Aorta (tissue), 5 donors: Measurements from ENCODE around the gene PLN. TPM values are rescaled to one million over a fixed set of nuclear protein-coding genes. Genes with fewer than 3 reads are reported as not detected.

Source experiments
- ATAC-seq: fragments of 200-7000 bp; cut with Tn5 transposase; one replicate; pipeline ENCODE4 v1.9.1; 2022; ENCODE audit warnings: moderate library complexity; ENCODE audit not compliant: low FRiP score
- DNase-seq, 2 donors: peaks; one replicate each; pipeline ENCODE4 v3.0.0-alpha.2; 2020
- H3K27ac ChIP-seq, 2 donors: one replicate each; pipeline ENCODE4 v1.5.1; 2013; ENCODE audit warnings: low read length in 2 of 2, mild to moderate bottlenecking in 2 of 2, moderate library complexity in 2 of 2, control low read depth in 1 of 2, inconsistent platforms in 1 of 2, low read depth in 1 of 2
- H3K27me3 ChIP-seq, 2 donors: one replicate each; pipeline ENCODE4 v1.6.1; 2013; ENCODE audit warnings: control low read depth in 1 of 2, low read length in 1 of 2, mild to moderate bottlenecking in 1 of 2, moderate library complexity in 1 of 2; ENCODE audit not compliant: insufficient read depth in 2 of 2, control insufficient read depth in 1 of 2
- H3K36me3 ChIP-seq, 2 donors: one replicate each; pipeline ENCODE4 v1.6.1; 2013; ENCODE audit warnings: control low read depth in 1 of 2, low read length in 1 of 2, mild to moderate bottlenecking in 1 of 2; ENCODE audit not compliant: insufficient read depth in 2 of 2, control insufficient read depth in 1 of 2
- H3K4me1 ChIP-seq, 2 donors: one replicate each; pipeline ENCODE4 v1.6.1; 2013; ENCODE audit warnings: low read length in 2 of 2, control low read depth in 1 of 2, mild to moderate bottlenecking in 1 of 2, moderate library complexity in 1 of 2; ENCODE audit not compliant: insufficient read depth in 2 of 2, control insufficient read depth in 1 of 2
- H3K4me3 ChIP-seq, 2 donors: one replicate each; pipeline ENCODE4 v1.5.1; 2013; ENCODE audit warnings: low read length in 2 of 2, control low read depth in 1 of 2, mild to moderate bottlenecking in 1 of 2
- H3K9me3 ChIP-seq: one replicate; pipeline ENCODE4 v1.6.1; 2013; ENCODE audit warnings: mild to moderate bottlenecking, low read length; ENCODE audit not compliant: control insufficient read depth
- WGBS, 2 donors: extraction: QIAGEN DNeasy Blood & Tissue Kit; methylation state at CpG; one replicate each; pipeline ENCODE4 v1.1.7; 2013; 5-methylcytosine and 5-hydroxymethylcytosine counted together
- intact Hi-C, 2 donors: fragments of 100-400 bp; cut with DNase I; formaldehyde crosslinking; loops; one replicate each; pipeline versions ENCODE4 v1.14.2 to v1.15.0; 2022
- polyA plus RNA-seq, 2 donors: library from polyadenylated mRNA; stranded (reverse); fragments of 200-250 nt; gene quantifications; one replicate each; pipeline ENCODE4 v1.2.3, GENCODE V29; 2013
- total RNA-seq, 2 donors: library from RNA; stranded (reverse); fragmentation: NEBNext Ultra II Directional; extraction: Animal tissue kit (Norgen Biotek cat#: 25700); gene quantifications; one replicate each; pipeline ENCODE4 v1.2.1, GENCODE V29; 2021
- donor health status: healthy with polysubstance abuse.
- donor health status: Bipolar disorder and iron deficiency.
- donor health status: DM: no; HTN: no; CAD: no.
- donor health status: DM: no; HTN: no; CAD: no.
- donor health status: DM: yes; HTN: yes; CAD: no.

Gene PLN
- total and polyA plus RNA-seq, 4 donors: 232 to 955 (median 563) TPM

DNA sequence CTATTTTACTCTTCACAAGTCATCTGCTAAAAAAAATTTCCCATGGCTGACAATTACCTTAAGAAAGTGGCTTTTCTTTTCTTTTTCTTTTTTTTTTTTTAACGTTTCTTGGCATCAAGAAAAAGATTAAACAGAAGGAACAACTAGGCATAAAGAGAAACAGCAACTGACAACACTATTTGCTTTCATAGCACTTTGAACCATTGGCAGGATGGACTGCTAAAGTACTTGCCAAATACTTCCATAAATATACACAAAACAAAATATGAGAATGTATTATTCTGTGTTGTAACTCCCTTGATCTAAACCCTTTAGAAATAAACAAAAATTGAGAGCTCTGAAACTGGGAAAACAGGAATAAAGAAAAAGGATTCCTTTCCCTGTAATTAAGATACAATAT is 20.0 kb upstream of the PLN start:
- Histone ChIP-seq H3K27me3 (no peaks in the 10 kb centered on the region), H3K27ac (no peak overlapping the region), H3K4me3 (no peak overlapping the region), H3K9me3 (no peaks in the 10 kb centered on the region), H3K36me3 (no peaks in the 10 kb centered on the region), H3K4me1 (peaks cover 0 to 2% of the 10 kb centered on the region in 2 donors)
- intact Hi-C loops: no loop called here
- ATAC-seq: no peak
- no peak for DNase-seq
- WGBS, 2 donors: 5% methylated on average over 1 of the region's 1 CpG

- no peak overlapping the region for H3K4me3 ChIP-seq
- peak overlapping the region in 1 of 2 donors; percentile 1 for H3K27ac ChIP-seq
- no peaks in the 10 kb centered on the region for H3K9me3 ChIP-seq
- H3K27me3 ChIP-seq: no peaks in the 10 kb centered on the region
- H3K4me1 ChIP-seq: peaks cover 0 to 2% of the 10 kb centered on the region in 2 donors
- intact Hi-C loops: no loop called here
- DNase-seq (no peak), ATAC-seq (no peak)
- no peaks in the 10 kb centered on the region for H3K36me3 ChIP-seq
- 30 to 33% methylated on average over 2 of the region's 2 CpGs for WGBS, 2 donors
These were observed 18.3 kb upstream of the PLN start for GRCh38 chr6:118529756-118530155.

- intact Hi-C loops: no loop called here
- WGBS, 2 donors: 97 to 100% methylated on average over 2 of the region's 2 CpGs
- Histone ChIP-seq H3K36me3 (no peaks in the 10 kb centered on the region), H3K9me3 (no peaks in the 10 kb centered on the region), H3K27me3 (no peaks in the 10 kb centered on the region), H3K27ac (no peak overlapping the region), H3K4me1 (no peaks in the 10 kb centered on the region), H3K4me3 (no peak overlapping the region)
- no peak for DNase-seq
- ATAC-seq: no peak
These were observed 17.2 kb upstream of the PLN start for GRCh38 chr6:118530942-118531341.

DNA sequence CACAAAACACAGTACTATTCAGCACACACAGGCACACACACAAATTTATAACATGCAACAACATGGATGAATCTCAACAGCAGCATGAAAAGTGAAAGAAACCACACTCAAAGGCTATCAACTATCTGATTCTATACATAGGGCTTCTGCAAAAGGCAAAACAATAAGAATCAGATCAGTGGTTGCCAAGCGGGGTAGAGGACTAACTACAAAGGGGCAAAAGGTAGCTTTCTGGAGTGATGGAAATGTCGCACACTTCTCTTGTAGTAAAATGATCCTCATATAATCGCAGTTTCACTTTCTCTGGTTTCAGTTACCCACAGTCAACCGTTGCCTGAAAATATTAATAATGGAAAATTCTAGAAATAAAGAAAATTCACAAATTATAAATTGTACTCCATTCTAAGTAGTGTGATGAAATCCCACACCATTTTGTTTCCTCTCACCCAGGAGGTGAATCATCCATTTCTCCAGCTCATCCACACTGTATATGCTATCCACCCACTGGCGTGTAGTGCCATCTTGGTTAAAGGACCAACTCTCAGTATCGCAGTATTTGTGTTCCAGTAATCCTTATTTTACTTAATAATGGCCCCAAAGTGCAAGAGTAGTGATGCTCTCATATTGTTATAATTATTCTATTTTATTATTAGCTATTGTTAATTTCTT is 12.8 kb upstream of the PLN start:
- Histone ChIP-seq H3K27ac (no peak overlapping the region), H3K4me1 (peaks cover 0 to 3% of the 10 kb centered on the region in 2 donors), H3K27me3 (no peaks in the 10 kb centered on the region), H3K36me3 (no peaks in the 10 kb centered on the region), H3K9me3 (no peaks in the 10 kb centered on the region), H3K4me3 (no peak overlapping the region)
- DNase-seq (no peak), ATAC-seq (no peak)
- intact Hi-C loops: no loop called here
- WGBS, 2 donors: 90 to 97% methylated on average over 6 of the region's 6 CpGs

DNA sequence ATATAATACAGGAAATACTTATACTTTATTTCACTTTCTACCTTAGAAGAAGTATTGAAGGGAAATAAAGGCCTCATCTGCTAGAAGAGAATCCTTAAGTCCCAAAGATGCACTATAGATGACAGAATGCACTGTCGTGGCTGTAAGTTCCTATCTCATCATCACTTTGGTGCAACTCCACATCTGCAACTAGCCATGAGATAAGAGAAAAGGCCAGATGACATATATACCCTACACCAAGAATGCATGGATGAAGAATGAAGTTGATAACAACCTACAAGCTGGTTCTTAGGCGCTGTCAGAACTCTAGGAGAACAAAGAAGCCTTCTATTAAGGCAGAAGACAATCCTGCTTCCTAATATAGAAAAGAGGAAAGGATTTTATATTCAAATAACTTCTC is 11.6 kb upstream of the PLN start:
- DNase-seq (no peak), ATAC-seq (no peak)
- 87 to 88% methylated on average over 2 of the region's 2 CpGs for WGBS, 2 donors
- intact Hi-C loops: no loop called here
- peaks cover 0 to 6% of the 10 kb centered on the region in 2 donors for H3K4me1 ChIP-seq
- no peaks in the 10 kb centered on the region for H3K27me3 ChIP-seq
- H3K27ac ChIP-seq: no peak overlapping the region
- no peaks in the 10 kb centered on the region for H3K36me3 ChIP-seq
- no peak overlapping the region for H3K4me3 ChIP-seq
- no peaks in the 10 kb centered on the region for H3K9me3 ChIP-seq

DNA sequence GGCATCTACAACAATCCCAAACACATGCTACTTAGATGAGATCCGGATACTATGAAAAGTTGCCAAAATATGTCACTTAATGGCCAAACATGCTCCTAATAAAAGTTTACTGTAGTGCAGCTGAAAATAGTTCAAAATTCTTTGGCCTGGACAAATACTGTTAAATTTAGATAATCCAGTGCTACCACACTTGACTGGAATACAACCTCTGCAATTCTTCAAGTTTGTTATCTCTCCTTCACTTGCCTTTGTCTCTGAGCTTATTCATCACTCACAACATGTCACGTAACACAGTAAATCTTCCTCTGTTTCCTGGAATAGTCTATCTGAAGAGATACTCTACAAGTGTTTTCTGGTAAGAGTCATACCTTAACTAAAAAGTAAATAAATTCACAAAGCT is 10.5 kb upstream of the PLN start:
- H3K27me3 ChIP-seq: no peaks in the 10 kb centered on the region
- no peak overlapping the region for H3K4me3 ChIP-seq
- no peak for DNase-seq
- peaks cover 0 to 6% of the 10 kb centered on the region in 2 donors for H3K4me1 ChIP-seq
- H3K36me3 ChIP-seq: no peaks in the 10 kb centered on the region
- 1 to 8% methylated on average over 2 of the region's 2 CpGs for WGBS, 2 donors
- no peaks in the 10 kb centered on the region for H3K9me3 ChIP-seq
- intact Hi-C loops: no loop called here
- no peak overlapping the region for H3K27ac ChIP-seq
- ATAC-seq: no peak

DNA sequence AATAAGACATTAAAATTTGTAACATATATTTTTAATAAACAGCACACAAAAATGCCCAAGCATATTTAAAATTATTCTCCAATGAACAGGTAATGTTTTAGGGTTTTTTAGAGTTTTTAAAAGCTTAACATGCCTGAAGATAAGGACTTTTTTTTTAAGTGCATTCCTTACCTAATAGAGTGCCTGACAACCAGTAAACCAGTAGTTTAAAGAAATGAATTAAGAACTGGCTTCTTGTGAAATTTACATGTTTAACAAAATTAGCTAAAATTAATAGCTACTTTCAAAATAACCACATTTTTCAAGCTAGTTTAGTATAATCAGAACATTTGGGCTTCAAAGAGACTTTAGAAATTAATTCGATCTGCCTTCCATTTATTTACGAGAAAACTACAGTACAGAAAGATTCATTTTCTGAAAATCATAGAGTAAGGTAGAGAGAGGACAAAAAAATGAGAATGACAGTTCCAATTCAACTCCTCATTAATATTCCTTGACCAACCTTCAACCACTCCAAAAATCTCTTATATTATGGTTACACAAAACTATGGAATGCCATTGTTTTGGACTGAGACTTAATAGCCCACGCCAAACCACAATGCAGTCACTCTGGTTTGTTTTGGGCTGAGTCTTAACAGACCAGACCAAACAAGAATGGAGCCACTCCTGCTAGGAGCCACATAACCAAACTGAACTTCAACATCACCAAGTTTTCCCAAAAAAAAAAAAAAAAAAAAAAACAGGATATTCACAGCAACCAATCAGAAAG is 5.7 kb upstream of the PLN start:
- Histone ChIP-seq H3K27ac (peak overlapping the region in 1 of 2 donors; percentile 48), H3K36me3 (no peaks in the 10 kb centered on the region), H3K4me3 (no peak overlapping the region), H3K27me3 (no peaks in the 10 kb centered on the region), H3K9me3 (no peaks in the 10 kb centered on the region), H3K4me1 (peaks cover 0 to 3% of the 10 kb centered on the region in 2 donors)
- 59 to 93% methylated on average over 3 of the region's 3 CpGs for WGBS, 2 donors
- intact Hi-C loops: no loop called here
- no peak for ATAC-seq
- no peak for DNase-seq

DNA sequence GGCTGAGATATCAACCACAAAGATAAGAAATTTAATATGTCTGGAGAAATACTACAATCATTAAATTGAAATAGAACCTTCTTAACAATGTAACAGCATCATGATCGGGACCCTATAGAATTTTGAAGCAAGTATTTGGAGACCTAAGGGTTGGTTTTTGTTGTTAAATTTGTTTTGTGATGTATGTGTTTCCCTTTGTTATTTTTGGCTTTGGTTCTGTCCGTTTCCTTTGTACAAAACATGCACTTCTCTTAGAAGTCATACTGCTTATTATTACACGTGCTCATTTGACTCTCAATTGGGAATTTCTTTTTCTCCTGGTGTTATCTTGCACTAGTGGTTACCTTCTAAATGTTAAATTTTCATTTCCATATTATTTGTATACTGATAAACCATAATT is 4.0 kb upstream of the PLN start:
- Histone ChIP-seq H3K27ac (no peak overlapping the region), H3K27me3 (no peaks in the 10 kb centered on the region), H3K4me1 (peaks cover 0 to 3% of the 10 kb centered on the region in 2 donors), H3K36me3 (no peaks in the 10 kb centered on the region), H3K9me3 (no peaks in the 10 kb centered on the region), H3K4me3 (no peak overlapping the region)
- no peak for DNase-seq
- 39 to 43% methylated on average over 3 of the region's 3 CpGs for WGBS, 2 donors
- no peak for ATAC-seq
- intact Hi-C loops: no loop called here
